Hepatic stellate cell (primary cell): ENCODE results near the gene KERA.

Experiments used
- DNase-seq: peaks from one replicate; pipeline ENCODE4 v3.0.0; 2011; ENCODE audit warnings: low spot score

KERA gene

GRCh38 chr12:91009319-91009950 lies 48.4 kb downstream of the KERA start:
- DNase-seq: no peak

GRCh38 chr12:91007531-91008290 lies 50.1 kb downstream of the KERA start:
- DNase-seq: no peak

DNA sequence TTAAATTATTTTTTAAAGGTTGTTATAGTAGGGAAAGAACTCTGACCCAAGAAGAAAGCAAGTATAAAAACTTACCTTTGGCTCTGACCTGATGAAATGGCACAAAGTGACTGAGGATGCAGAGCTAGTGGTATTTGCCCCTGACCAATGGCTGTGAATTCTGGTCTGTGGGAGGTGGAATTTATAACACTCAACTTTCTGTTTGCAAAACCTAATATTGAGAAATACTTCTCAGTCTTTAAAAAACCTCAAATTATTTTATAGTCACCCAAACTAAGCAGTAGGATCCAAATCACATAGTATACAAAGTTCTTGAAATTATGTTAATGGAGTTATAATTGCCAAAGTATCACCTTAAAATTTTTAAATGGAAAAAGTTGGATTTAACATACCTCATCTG lies 53.0 kb downstream of the KERA start, which contains the start of gene EPYC:
EPYC (minus strand) TSS at position 101 of the 400 bp plus-strand sequence. CDS start 2,407 bp downstream, outside the sequence.
- no peak for DNase-seq

- DNase-seq: no peak
These were observed 54.1 kb downstream of the KERA start for GRCh38 chr12:91003737-91004136.

GRCh38 chr12:91001306-91001705 lies 56.5 kb downstream of the KERA start:
- no peak for DNase-seq
